Psoas muscle (tissue), 8 donors: Measurements from ENCODE around the gene SPINK13. TPM values are rescaled to one million over a fixed set of nuclear protein-coding genes. Genes with fewer than 3 reads are reported as not detected.
"Not testable (repeated sequence)": the region's sequence is repeated elsewhere in the genome, so short reads cannot be mapped to it uniquely, and the experiment has no call there.

Experiments
- ATAC-seq, 4 donors: fragments of 200-7000 bp; cut with Tn5 transposase; one replicate each; pipeline ENCODE4 v1.9.1; 2020; ENCODE audit warnings: moderate library complexity in 3 of 4, mild to moderate bottlenecking in 2 of 4
- DNase-seq, 2 donors: peaks; one replicate each; pipeline ENCODE4 v3.0.0-alpha.2; 2020
- H3K27ac ChIP-seq: fragments of 200-600 bp; one replicate; pipeline ENCODE4 v1.8.0; 2022
- H3K27me3 ChIP-seq, 3 donors: fragments of 200-600 bp in 1 of 3; one replicate each; pipeline versions ENCODE4 v1.6.1 to v1.8.0; 2013 to 2022; ENCODE audit warnings: low read length in 2 of 3, mild to moderate bottlenecking in 2 of 3, moderate library complexity in 1 of 3; ENCODE audit not compliant: insufficient read depth in 3 of 3
- H3K36me3 ChIP-seq, 2 donors: fragments of 200-600 bp in 1 of 2; one replicate each; pipeline versions ENCODE4 v1.6.1 to v1.8.0; 2013 to 2022; ENCODE audit warnings: low read depth in 1 of 2, mild to moderate bottlenecking in 1 of 2, moderate library complexity in 1 of 2; ENCODE audit not compliant: insufficient read depth in 1 of 2
- H3K4me1 ChIP-seq: fragments of 200-600 bp; one replicate; pipeline ENCODE4 v1.8.0; 2022
- H3K4me3 ChIP-seq: fragments of 200-600 bp; one replicate; pipeline ENCODE4 v1.8.0; 2022; ENCODE audit warnings: mild to moderate bottlenecking
- H3K9me3 ChIP-seq: fragments of 200-600 bp; one replicate; pipeline ENCODE4 v1.8.0; 2022
- WGBS, 3 donors: extraction: QIAGEN DNeasy Blood & Tissue Kit; methylation state at CpG; one replicate each; pipeline versions ENCODE4 v1.1.6 to v1.1.7; 2013; 5-methylcytosine and 5-hydroxymethylcytosine counted together
- intact Hi-C, 2 donors: fragments of 100-400 bp; cut with DNase I; formaldehyde crosslinking; loops; one replicate each; pipeline versions ENCODE4 v1.11.0 to v1.14.2; 2022
- polyA plus RNA-seq, 3 donors: library from polyadenylated mRNA; stranded (reverse); fragments of 200-250 nt; gene quantifications; one replicate each; pipeline ENCODE4 v1.2.3, GENCODE V29; 2013
- total RNA-seq, 4 donors: library from RNA; stranded (reverse); fragmentation: NEBNext Ultra II Directional in 2 of 4; extraction: Animal tissue kit (Norgen Biotek cat#: 25700) in 2 of 4; gene quantifications; one replicate each; pipeline versions ENCODE4 v1.2.1 to v1.2.4, GENCODE V29; 2021 to 2023
- TF ChIP-seq, protein P1 (sequence below): fragments of 200-600 bp; IDR thresholded peaks from one replicate; pipeline ENCODE4 v1.8.0; 2022; ENCODE audit warnings: antibody characterized with exemption
- donor health status: healthy with polysubstance abuse.
- donor health status: DM: no; HTN: no; CAD: no; lungs with moderate emphysema.
- donor health status: Bipolar disorder and iron deficiency.
- donor health status: healthy.
- donor health status: DM: yes; HTN: yes; CAD: no.
- donor health status: DM: no; HTN: no; CAD: no.
- donor health status: DM: no; HTN: no; CAD: no.
- donor health status: DM: yes; HTN: yes; CAD: no.

The SPINK13 gene
- total and polyA plus RNA-seq, 7 donors, result 0.25 TPM; not detected in 6

DNA sequence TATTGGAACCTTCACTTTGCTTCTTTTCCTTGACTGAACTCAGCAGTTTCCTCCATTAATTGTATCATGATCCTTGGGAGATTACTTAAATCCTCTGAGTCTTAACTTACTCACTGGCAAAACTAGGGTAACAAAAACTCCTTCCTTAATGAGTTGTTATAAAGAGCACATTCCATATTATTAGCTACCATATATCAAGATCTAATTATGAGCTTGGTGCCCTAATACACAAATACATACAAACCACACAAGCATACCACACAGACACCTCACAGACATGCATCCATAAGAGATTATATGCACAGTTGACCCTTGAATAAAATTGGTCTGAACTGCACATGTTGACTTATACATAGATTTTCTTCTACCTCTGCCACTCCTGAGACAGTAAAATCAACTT lies 41.2 kb downstream of the SPINK13 start:
- H3K4me3 ChIP-seq, result no peak overlapping the region
- H3K27me3 ChIP-seq, result no peaks in the 10 kb centered on the region
- H3K9me3 ChIP-seq, result no peaks in the 10 kb centered on the region
- ATAC-seq, result no peak
- DNase-seq, result no peak
- H3K36me3 ChIP-seq, result no peaks in the 10 kb centered on the region
- intact Hi-C loops, result no loop called here
- TF ChIP-seq, protein P1, sequence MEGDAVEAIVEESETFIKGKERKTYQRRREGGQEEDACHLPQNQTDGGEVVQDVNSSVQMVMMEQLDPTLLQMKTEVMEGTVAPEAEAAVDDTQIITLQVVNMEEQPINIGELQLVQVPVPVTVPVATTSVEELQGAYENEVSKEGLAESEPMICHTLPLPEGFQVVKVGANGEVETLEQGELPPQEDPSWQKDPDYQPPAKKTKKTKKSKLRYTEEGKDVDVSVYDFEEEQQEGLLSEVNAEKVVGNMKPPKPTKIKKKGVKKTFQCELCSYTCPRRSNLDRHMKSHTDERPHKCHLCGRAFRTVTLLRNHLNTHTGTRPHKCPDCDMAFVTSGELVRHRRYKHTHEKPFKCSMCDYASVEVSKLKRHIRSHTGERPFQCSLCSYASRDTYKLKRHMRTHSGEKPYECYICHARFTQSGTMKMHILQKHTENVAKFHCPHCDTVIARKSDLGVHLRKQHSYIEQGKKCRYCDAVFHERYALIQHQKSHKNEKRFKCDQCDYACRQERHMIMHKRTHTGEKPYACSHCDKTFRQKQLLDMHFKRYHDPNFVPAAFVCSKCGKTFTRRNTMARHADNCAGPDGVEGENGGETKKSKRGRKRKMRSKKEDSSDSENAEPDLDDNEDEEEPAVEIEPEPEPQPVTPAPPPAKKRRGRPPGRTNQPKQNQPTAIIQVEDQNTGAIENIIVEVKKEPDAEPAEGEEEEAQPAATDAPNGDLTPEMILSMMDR, result no peak
- H3K4me1 ChIP-seq, result no peaks in the 10 kb centered on the region
- no peak overlapping the region for H3K27ac ChIP-seq

DNA sequence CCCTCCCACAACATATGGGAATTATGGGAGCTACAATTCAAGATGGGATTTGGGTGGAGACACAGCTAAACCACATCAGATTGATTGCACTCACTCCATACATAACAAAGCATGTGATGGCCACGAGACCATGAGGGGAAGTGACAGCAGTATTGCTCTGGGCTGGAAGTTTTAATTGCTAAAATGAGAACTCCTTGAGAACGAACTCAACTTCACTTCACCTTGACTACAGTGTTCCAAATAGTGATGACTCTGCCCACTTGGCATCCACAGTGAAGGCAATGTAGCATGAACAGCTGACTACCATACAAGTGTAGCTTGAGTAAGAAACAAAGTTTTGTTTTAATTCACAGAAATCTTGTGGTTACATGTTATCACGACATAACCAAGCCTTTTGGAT lies 42.9 kb downstream of the SPINK13 start:
- ATAC-seq (no peak), DNase-seq (no peak)
- Histone ChIP-seq H3K4me3 (no peak overlapping the region), H3K27me3 (no peaks in the 10 kb centered on the region), H3K4me1 (no peaks in the 10 kb centered on the region), H3K9me3 (no peaks in the 10 kb centered on the region), H3K36me3 (no peaks in the 10 kb centered on the region), H3K27ac (no peak overlapping the region)
- WGBS, 3 donors, result 71 to 81% (median 76%) methylated on average over 3 of the region's 3 CpGs
- TF ChIP-seq, protein P1, result no peak
- intact Hi-C loops, result no loop called here

DNA sequence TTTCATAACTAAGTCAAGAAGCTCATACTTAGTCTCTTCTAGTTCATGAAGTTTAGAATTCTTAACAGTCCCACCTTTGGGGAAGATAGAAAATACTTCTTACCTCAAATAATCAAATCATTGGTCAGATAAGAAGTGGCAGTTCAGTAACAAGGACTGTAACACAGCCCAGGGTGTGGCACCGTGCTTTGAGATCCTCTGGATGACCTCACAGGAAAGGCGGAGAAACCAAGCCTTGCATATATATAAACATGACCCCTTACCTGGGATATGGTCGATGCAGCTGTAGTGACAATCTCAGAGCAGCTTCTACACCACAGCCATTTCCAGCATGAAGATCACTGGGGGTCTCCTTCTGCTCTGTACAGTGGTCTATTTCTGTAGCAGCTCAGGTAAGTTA lies 43.6 kb downstream of the SPINK13 start, which contains the start of gene SPINK7:
TSS of gene SPINK7 (plus strand) at position 271 of the 400 bp plus-strand sequence. CDS start at position 332, 61 bp downstream.
- TF ChIP-seq, protein P1, result no peak
- Histone ChIP-seq H3K27me3 (no peaks in the 10 kb centered on the region), H3K27ac (no peak within 1 kb of the TSS), H3K4me1 (no peaks in the 10 kb centered on the region), H3K9me3 (no peaks in the 10 kb centered on the region), H3K4me3 (no peak within 1 kb of the TSS), H3K36me3 (no peaks in the 10 kb centered on the region)
- ATAC-seq (no peak), DNase-seq (no peak)
- WGBS, 3 donors, result 75 to 80% (median 78%) methylated on average over 3 of the region's 3 CpGs
- intact Hi-C loops, result no loop called here

- intact Hi-C loops, result no loop called here
- no peak for DNase-seq
- no peak overlapping the region for H3K4me3 ChIP-seq
- H3K27me3 ChIP-seq, result no peaks in the 10 kb centered on the region
- TF ChIP-seq, protein P1, result no peak
- no peaks in the 10 kb centered on the region for H3K36me3 ChIP-seq
- H3K9me3 ChIP-seq, result no peaks in the 10 kb centered on the region
- no peak overlapping the region for H3K27ac ChIP-seq
- no peak for ATAC-seq
- no peaks in the 10 kb centered on the region for H3K4me1 ChIP-seq
- 74 to 88% (median 87%) methylated on average over 2 of the region's 2 CpGs for WGBS, 3 donors
Observed at GRCh38 chr5:148314187-148314586, 45.6 kb downstream of the SPINK13 start.

- DNase-seq (no peak), ATAC-seq (no peak)
- TF ChIP-seq, protein P1, result no peak
- Histone ChIP-seq H3K4me3 (no peak overlapping the region), H3K36me3 (no peaks in the 10 kb centered on the region), H3K4me1 (no peaks in the 10 kb centered on the region), H3K27ac (no peak overlapping the region), H3K27me3 (no peaks in the 10 kb centered on the region), H3K9me3 (no peaks in the 10 kb centered on the region)
- WGBS, 3 donors, result 57 to 61% (median 61%) methylated on average over 4 of the region's 4 CpGs
- intact Hi-C loops, result no loop called here
Observed at GRCh38 chr5:148314731-148315130, 46.1 kb downstream of the SPINK13 start.

DNA sequence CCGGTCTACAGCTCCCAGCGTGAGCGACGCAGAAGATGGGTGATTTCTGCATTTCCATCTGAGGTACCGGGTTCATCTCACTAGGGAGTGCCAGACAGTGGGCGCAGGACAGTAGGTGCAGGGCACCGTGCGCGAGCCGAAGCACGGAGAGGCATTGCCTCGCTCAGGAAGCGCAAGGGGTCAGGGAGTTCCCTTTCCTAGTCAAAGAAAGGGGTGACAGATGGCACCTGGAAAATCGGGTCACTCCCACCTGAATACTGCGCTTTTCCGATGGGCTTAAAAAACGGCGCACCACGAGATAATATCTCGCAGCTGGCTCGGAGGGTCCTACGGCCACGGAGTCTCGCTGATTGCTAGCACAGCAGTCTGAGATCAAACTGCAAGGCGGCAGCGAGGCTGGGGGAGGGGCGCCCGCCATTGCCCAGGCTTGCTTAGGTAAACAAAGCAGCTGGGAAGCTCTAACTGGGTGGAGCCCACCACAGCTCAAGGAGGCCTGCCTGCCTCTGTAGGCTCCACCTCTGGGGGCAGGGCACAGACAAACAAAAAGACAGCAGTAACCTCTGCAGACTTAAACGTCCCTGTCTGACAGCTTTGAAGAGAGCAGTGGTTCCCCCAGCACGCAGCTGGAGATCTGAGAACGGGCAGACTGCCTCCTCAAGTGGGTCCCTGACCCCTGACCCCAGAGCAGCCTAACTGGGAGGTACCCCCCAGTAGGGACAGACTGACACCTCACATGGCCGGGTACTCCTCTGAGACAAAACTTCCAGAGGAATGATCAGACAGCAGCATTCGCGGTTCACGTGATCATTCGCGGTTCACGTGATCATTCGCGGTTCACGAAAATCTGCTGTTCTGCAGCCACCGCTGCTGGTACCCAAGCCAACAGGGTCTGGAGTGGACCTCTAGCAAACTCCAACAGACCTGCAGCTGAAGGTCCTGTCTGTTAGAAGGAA lies 51.7 kb downstream of the SPINK13 start:
- H3K4me1 ChIP-seq, DNase-seq, H3K9me3 ChIP-seq, H3K36me3 ChIP-seq, H3K27me3 ChIP-seq, H3K27ac ChIP-seq, intact Hi-C loops, ATAC-seq: not testable (repeated sequence)
- H3K4me3 ChIP-seq, result peak overlapping the region; percentile 35
- WGBS, 3 donors, result 10 to 62% (median 47%) methylated on average over 34 to 42 of the region's 42 CpGs
